Fibroblast of gingiva (primary cell): Measurements from ENCODE around the gene SSTR1.
A peak's percentile ranks its signal among the peaks of the same experiment; 100 is the strongest.

Experiments used
- DNase-seq: peaks from one replicate; pipeline ENCODE4 v3.0.0-alpha.2; 2011; ENCODE audit warnings: low read depth

SSTR1 gene

GRCh38 chr14:38203929-38204718 lies 3.6 kb upstream of the SSTR1 start:
- DNase-seq = no peak

GRCh38 chr14:38204719-38205115 lies 3.0 kb upstream of the SSTR1 start:
- no peak for DNase-seq

GRCh38 chr14:38205119-38205813 lies 2.4 kb upstream of the SSTR1 start:
- DNase-seq = no peak

GRCh38 chr14:38205949-38206665 lies 1.6 kb upstream of the SSTR1 start:
- DNase-seq = no peak

GRCh38 chr14:38206689-38207376 lies 871 bp upstream of the SSTR1 start:
- no peak for DNase-seq

- no peak for DNase-seq
Observed at GRCh38 chr14:38207377-38207735, 348 bp upstream of the SSTR1 start.

- peak; percentile 28 for DNase-seq
Observed at GRCh38 chr14:38208618-38209562, 1.2 kb downstream of the SSTR1 start.

GRCh38 chr14:38209572-38210557 lies 2.2 kb downstream of the SSTR1 start:
- no peak for DNase-seq

- DNase-seq = peak; percentile 31
Observed at GRCh38 chr14:38210587-38211216, 3.0 kb downstream of the SSTR1 start.

GRCh38 chr14:38211255-38211735 lies 3.6 kb downstream of the SSTR1 start:
- DNase-seq = no peak

- DNase-seq = no peak
Observed at GRCh38 chr14:38212111-38212510, 4.4 kb downstream of the SSTR1 start.

- no peak for DNase-seq
Observed at GRCh38 chr14:38213001-38213400, 5.3 kb downstream of the SSTR1 start.

- no peak for DNase-seq
Observed at GRCh38 chr14:38217553-38217952, 9.8 kb downstream of the SSTR1 start.

GRCh38 chr14:38221077-38221476 lies 13.4 kb downstream of the SSTR1 start:
- no peak for DNase-seq

- no peak for DNase-seq
Observed at GRCh38 chr14:38224338-38224737, 16.6 kb downstream of the SSTR1 start.

GRCh38 chr14:38225946-38226345 lies 18.2 kb downstream of the SSTR1 start:
- DNase-seq = no peak

- no peak for DNase-seq
Observed at GRCh38 chr14:38226366-38226765, 18.7 kb downstream of the SSTR1 start.

GRCh38 chr14:38233218-38233617 lies 25.5 kb downstream of the SSTR1 start:
- DNase-seq = no peak

GRCh38 chr14:38238332-38238731 lies 30.6 kb downstream of the SSTR1 start:
- DNase-seq = no peak
